Measurements from ENCODE around the gene LTO1. TPM values are rescaled to one million over a fixed set of nuclear protein-coding genes. Genes with fewer than 3 reads are reported as not detected.

LTO1 gene
- total and polyA plus RNA-seq, 2 of the 13 experiments (the other 11 are each of a cell fraction or from before 2014, with no cell fraction given) = 11.8 to 15.0 TPM

- TF ChIP-seq MIER3 (CRISPR knock-in tag; IDR thresholded peaks at IDR 0.05; ENCODE audit: borderline replicate concordance) (no peak), SAFB2 (CRISPR knock-in tag; IDR thresholded peaks at IDR 0.05; ENCODE audit: borderline replicate concordance, low read depth) (no peak), FOXA3 (CRISPR knock-in tag; IDR thresholded peaks at IDR 0.05) (no peak), ZNF546 (CRISPR knock-in tag; conservative IDR thresholded peaks at IDR 0.05) (no peak), ZMYM4 (CRISPR knock-in tag; IDR thresholded peaks at IDR 0.05) (no peak), ZNF747 (CRISPR knock-in tag; IDR thresholded peaks at IDR 0.05; ENCODE audit: borderline replicate concordance) (no peak), ZFP90 (CRISPR knock-in tag; IDR thresholded peaks at IDR 0.05; ENCODE audit: borderline replicate concordance) (no peak), LRRFIP1 (CRISPR knock-in tag; conservative IDR thresholded peaks at IDR 0.05) (no peak), SIN3A (IDR thresholded peaks at IDR 0.05; ENCODE audit: borderline replicate concordance, low read depth, low read length) (no peak)
These were observed 22.7 kb upstream of the LTO1 start (continued) for GRCh38 chr11:69697861-69698260.

- ChIA-PET POLR2A (no interaction called here), CTCF (ENCODE audit: low intra/inter-chr PET ratio, low total read pairs) (no interaction called here)
- no peak for ATAC-seq
- H3K9ac ChIP-seq (ENCODE audit: insufficient read depth, low read depth, low read length) = no peak overlapping the region
- H3K36me3 ChIP-seq (replicated peaks in 1 of 2; ENCODE audit: control insufficient read depth in 1 of 2, insufficient read depth in 2 of 2, low read length in 2 of 2) = no peaks in the 10 kb centered on the region
- no TSS peak for BruUV-seq (replicated peaks)
- WGBS (ENCODE audit: low lambda C conversion rate) = 78% methylated on average over 4 of the region's 8 CpGs
- in situ Hi-C loops (cut with HindIII; ENCODE audit: extremely low pct_ligation_motif_present, low pct_unique_long_range_greater_than_20kb) (no loop called here), intact Hi-C loops (cut with micrococcal nuclease; ENCODE audit: unreplicated experiment) (no loop called here)
- no peak overlapping the region for H3K4me2 ChIP-seq (ENCODE audit: low read depth, low read length)
- no peak overlapping the region for H3K27ac ChIP-seq (ENCODE audit: extremely low read length, insufficient read depth, low read length)
- no peak for DNase-seq (ENCODE audit: low spot score)
- H3K9me3 ChIP-seq (ENCODE audit: low read length) = no peaks in the 10 kb centered on the region
- H2AFZ ChIP-seq (ENCODE audit: low read length) = no peak overlapping the region
- no peaks in the 10 kb centered on the region for H3K79me2 ChIP-seq (ENCODE audit: insufficient read depth, low read length)
- FAIRE-seq = no peak
- peaks cover 67% of the 10 kb centered on the region for H3K4me1 ChIP-seq (ENCODE audit: insufficient read depth, low read length)
- no peak overlapping the region for H3K4me3 ChIP-seq (replicated peaks in 1 of 3; ENCODE audit: insufficient read depth in 1 of 3, low read depth in 2 of 3, low read length in 3 of 3)
- H4K20me1 ChIP-seq (ENCODE audit: insufficient read depth, low read length) = no peaks in the 10 kb centered on the region
- peaks cover 2 to 34% of the 10 kb centered on the region in 2 experiments; a peak in 3 of 5 replicates for H3K27me3 ChIP-seq (ENCODE audit: control insufficient read depth in 1 of 2, insufficient read depth in 2 of 2, low read length in 2 of 2)
- TF ChIP-seq HOMEZ (CRISPR knock-in tag; IDR thresholded peaks at IDR 0.05; ENCODE audit: low read depth) = no peak
These were observed 22.3 kb upstream of the LTO1 start for GRCh38 chr11:69697469-69697843.

All from HepG2 (cell line).